ENCODE data around the gene ACY1.

DNA sequence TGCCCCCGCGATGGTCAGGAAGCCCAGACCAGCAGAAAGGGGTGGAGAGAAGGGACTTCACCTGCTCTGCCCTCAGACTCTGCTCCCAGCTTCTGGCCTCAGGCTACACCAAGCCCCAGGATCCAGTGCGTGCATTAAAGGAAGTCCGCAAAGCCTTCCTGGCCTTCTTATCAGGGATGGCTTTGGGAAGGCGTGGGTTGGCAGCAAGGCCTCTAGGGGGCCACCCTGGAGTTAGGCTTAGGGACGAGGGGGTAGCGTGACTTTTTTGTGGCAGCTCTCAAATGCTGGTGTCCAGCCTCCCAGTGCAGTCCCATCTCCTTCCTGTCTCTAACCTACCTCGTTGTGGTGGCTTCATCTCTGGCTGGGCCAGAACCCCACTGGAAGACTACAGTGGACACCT is 31.3 kb downstream of the ACY1 start:
- TF ChIP-seq, protein P1, sequence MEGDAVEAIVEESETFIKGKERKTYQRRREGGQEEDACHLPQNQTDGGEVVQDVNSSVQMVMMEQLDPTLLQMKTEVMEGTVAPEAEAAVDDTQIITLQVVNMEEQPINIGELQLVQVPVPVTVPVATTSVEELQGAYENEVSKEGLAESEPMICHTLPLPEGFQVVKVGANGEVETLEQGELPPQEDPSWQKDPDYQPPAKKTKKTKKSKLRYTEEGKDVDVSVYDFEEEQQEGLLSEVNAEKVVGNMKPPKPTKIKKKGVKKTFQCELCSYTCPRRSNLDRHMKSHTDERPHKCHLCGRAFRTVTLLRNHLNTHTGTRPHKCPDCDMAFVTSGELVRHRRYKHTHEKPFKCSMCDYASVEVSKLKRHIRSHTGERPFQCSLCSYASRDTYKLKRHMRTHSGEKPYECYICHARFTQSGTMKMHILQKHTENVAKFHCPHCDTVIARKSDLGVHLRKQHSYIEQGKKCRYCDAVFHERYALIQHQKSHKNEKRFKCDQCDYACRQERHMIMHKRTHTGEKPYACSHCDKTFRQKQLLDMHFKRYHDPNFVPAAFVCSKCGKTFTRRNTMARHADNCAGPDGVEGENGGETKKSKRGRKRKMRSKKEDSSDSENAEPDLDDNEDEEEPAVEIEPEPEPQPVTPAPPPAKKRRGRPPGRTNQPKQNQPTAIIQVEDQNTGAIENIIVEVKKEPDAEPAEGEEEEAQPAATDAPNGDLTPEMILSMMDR (IDR thresholded peaks at IDR 0.05; ENCODE audit: low read depth, low read length, missing input control): no peak
- TF ChIP-seq, protein P2, sequence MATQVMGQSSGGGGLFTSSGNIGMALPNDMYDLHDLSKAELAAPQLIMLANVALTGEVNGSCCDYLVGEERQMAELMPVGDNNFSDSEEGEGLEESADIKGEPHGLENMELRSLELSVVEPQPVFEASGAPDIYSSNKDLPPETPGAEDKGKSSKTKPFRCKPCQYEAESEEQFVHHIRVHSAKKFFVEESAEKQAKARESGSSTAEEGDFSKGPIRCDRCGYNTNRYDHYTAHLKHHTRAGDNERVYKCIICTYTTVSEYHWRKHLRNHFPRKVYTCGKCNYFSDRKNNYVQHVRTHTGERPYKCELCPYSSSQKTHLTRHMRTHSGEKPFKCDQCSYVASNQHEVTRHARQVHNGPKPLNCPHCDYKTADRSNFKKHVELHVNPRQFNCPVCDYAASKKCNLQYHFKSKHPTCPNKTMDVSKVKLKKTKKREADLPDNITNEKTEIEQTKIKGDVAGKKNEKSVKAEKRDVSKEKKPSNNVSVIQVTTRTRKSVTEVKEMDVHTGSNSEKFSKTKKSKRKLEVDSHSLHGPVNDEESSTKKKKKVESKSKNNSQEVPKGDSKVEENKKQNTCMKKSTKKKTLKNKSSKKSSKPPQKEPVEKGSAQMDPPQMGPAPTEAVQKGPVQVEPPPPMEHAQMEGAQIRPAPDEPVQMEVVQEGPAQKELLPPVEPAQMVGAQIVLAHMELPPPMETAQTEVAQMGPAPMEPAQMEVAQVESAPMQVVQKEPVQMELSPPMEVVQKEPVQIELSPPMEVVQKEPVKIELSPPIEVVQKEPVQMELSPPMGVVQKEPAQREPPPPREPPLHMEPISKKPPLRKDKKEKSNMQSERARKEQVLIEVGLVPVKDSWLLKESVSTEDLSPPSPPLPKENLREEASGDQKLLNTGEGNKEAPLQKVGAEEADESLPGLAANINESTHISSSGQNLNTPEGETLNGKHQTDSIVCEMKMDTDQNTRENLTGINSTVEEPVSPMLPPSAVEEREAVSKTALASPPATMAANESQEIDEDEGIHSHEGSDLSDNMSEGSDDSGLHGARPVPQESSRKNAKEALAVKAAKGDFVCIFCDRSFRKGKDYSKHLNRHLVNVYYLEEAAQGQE (IDR thresholded peaks at IDR 0.05): no peak
- TF ChIP-seq HNF4A (conservative IDR thresholded peaks at IDR 0.05) (no peak), RXRA (IDR thresholded peaks at IDR 0.05) (no peak), TAF1 (conservative IDR thresholded peaks at IDR 0.05) (no peak), SP1 (IDR thresholded peaks at IDR 0.05) (no peak), JUND (IDR thresholded peaks at IDR 0.05) (no peak), FOXA2 (IDR thresholded peaks at IDR 0.05) (no peak), GABPA (IDR thresholded peaks at IDR 0.05 in 1 of 2, conservative IDR thresholded peaks at IDR 0.05 in 1 of 2) (no peak), EGR1 (IDR thresholded peaks at IDR 0.05; ENCODE audit: low read depth in 2 of 2) (no peak)
- TF ChIP-seq, protein P3, sequence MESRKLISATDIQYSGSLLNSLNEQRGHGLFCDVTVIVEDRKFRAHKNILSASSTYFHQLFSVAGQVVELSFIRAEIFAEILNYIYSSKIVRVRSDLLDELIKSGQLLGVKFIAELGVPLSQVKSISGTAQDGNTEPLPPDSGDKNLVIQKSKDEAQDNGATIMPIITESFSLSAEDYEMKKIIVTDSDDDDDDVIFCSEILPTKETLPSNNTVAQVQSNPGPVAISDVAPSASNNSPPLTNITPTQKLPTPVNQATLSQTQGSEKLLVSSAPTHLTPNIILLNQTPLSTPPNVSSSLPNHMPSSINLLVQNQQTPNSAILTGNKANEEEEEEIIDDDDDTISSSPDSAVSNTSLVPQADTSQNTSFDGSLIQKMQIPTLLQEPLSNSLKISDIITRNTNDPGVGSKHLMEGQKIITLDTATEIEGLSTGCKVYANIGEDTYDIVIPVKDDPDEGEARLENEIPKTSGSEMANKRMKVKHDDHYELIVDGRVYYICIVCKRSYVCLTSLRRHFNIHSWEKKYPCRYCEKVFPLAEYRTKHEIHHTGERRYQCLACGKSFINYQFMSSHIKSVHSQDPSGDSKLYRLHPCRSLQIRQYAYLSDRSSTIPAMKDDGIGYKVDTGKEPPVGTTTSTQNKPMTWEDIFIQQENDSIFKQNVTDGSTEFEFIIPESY (IDR thresholded peaks at IDR 0.05): no peak
- TF ChIP-seq, protein P4, sequence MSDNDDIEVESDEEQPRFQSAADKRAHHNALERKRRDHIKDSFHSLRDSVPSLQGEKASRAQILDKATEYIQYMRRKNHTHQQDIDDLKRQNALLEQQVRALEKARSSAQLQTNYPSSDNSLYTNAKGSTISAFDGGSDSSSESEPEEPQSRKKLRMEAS (IDR thresholded peaks at IDR 0.05): no peak
